ENCODE data around the gene KIF25.

The KIF25 gene

GRCh38 chr6:167990016-167990945 is 7.2 kb upstream of the KIF25 start:
- no peak for TF ChIP-seq CTCF (IDR thresholded peaks at IDR 0.05)

GRCh38 chr6:167993169-167993568 is 4.3 kb upstream of the KIF25 start:
- no peak for TF ChIP-seq CTCF (IDR thresholded peaks at IDR 0.05)

- no peak for TF ChIP-seq CTCF (IDR thresholded peaks at IDR 0.05)
These were observed 3.6 kb upstream of the KIF25 start for GRCh38 chr6:167993831-167994230.

- TF ChIP-seq CTCF (IDR thresholded peaks at IDR 0.05) = no peak
These were observed 2.2 kb upstream of the KIF25 start for GRCh38 chr6:167995302-167995701.

GRCh38 chr6:167995731-167996151 is 1.7 kb upstream of the KIF25 start:
- TF ChIP-seq CTCF (IDR thresholded peaks at IDR 0.05) = no peak

- TF ChIP-seq CTCF (IDR thresholded peaks at IDR 0.05) = no peak
These were observed 859 bp upstream of the KIF25 start for GRCh38 chr6:167996424-167997199.

GRCh38 chr6:167998215-167998614 is 744 bp downstream of the KIF25 start:
- no peak for TF ChIP-seq CTCF (IDR thresholded peaks at IDR 0.05)
